Type B pancreatic cell (in vitro differentiated cells): ENCODE data around the gene DENND6B. TPM values are rescaled to one million over a fixed set of nuclear protein-coding genes. Genes with fewer than 3 reads are reported as not detected.

Experiments
- DNase-seq: peaks from one replicate; pipeline ENCODE4 v3.0.0; 2021; ENCODE audit warnings: mixed read lengths; ENCODE audit not compliant: unreplicated experiment; ENCODE audit errors: extremely low spot score
- H3K27ac Mint-ChIP-seq: 2 replicates; pipeline ENCODE4 v1.8.0; 2021; ENCODE audit warnings: mild to moderate bottlenecking, mixed read lengths
- H3K27me3 Mint-ChIP-seq: 2 replicates; pipeline ENCODE4 v1.8.0; 2021; ENCODE audit warnings: mixed read lengths
- H3K36me3 Mint-ChIP-seq: 2 replicates; pipeline ENCODE4 v1.8.0; 2021; ENCODE audit warnings: mixed read lengths
- H3K4me1 Mint-ChIP-seq: one replicate; pipeline ENCODE4 v1.8.0; 2021; ENCODE audit warnings: mixed read lengths; ENCODE audit not compliant: unreplicated experiment
- H3K4me3 Mint-ChIP-seq: 2 replicates; pipeline ENCODE4 v1.8.0; 2021; ENCODE audit warnings: mild to moderate bottlenecking, mixed read lengths
- H3K9me3 Mint-ChIP-seq: 2 replicates; pipeline ENCODE4 v1.8.0; 2021; ENCODE audit warnings: mixed read lengths
- total RNA-seq: library from RNA; stranded (reverse); gene quantifications from 2 replicates; pipeline ENCODE4 v1.2.1, GENCODE V29; 2021; ENCODE audit warnings: low replicate concordance
- TF ChIP-seq, protein P1 (sequence below): fragments of 200-600 bp; sonication (generic); conservative IDR thresholded peaks from 2 replicates; pipeline ENCODE4 v1.5.0; 2021; ENCODE audit warnings: antibody characterized with exemption, mild to moderate bottlenecking

DENND6B gene
- total RNA-seq, 1 donor from 2014 or later: 25.6 TPM

DNA sequence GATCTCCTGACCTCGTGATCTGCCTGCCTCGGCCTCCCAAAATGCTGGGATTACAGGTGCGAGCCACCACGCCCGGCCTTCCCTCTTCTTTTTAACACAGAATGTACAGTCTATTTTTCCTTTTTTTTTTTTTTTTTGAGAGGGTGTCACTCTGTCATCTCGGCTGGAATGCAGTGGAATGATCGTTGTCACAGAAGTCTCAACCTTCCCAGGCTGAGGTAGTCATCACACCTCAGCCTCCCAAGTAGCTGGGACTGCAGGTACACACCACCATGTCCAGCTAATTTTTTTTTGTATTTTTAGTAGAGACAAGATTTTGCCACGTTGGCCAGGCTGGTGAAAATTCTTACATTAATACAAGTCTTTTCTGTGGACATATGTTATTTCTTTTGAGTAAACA is 29.4 kb upstream of the DENND6B start:
- H3K36me3 Mint-ChIP-seq: peaks cover 26% of the 10 kb centered on the region
- no peak overlapping the region for H3K4me3 Mint-ChIP-seq
- no peaks in the 10 kb centered on the region for H3K4me1 Mint-ChIP-seq
- TF ChIP-seq, protein P1, sequence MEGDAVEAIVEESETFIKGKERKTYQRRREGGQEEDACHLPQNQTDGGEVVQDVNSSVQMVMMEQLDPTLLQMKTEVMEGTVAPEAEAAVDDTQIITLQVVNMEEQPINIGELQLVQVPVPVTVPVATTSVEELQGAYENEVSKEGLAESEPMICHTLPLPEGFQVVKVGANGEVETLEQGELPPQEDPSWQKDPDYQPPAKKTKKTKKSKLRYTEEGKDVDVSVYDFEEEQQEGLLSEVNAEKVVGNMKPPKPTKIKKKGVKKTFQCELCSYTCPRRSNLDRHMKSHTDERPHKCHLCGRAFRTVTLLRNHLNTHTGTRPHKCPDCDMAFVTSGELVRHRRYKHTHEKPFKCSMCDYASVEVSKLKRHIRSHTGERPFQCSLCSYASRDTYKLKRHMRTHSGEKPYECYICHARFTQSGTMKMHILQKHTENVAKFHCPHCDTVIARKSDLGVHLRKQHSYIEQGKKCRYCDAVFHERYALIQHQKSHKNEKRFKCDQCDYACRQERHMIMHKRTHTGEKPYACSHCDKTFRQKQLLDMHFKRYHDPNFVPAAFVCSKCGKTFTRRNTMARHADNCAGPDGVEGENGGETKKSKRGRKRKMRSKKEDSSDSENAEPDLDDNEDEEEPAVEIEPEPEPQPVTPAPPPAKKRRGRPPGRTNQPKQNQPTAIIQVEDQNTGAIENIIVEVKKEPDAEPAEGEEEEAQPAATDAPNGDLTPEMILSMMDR: no peak
- DNase-seq: no peak
- H3K27me3 Mint-ChIP-seq: no peaks in the 10 kb centered on the region
- H3K9me3 Mint-ChIP-seq: no peaks in the 10 kb centered on the region
- H3K27ac Mint-ChIP-seq: no peak overlapping the region

DNA sequence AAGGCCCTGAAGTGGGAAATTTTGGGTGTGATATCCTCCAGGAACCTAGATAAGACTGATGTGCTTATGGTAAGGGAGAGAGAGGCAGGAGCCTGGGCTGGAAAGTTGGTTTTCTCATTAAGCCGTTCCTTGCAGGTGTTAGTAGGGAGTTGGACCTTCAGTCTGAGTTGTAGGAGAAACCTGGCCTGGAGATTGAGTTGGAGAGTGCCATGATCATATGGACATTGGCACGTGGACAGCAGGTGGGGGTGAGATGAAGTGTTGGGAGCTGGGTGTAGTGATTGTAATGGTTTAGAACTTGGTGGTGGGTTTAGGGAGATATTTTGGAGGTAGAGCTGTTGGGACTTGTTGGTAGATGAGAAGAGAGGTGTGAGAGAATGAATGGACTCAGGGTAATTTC is 21.2 kb upstream of the DENND6B start:
- no peak for DNase-seq
- no peaks in the 10 kb centered on the region for H3K9me3 Mint-ChIP-seq
- H3K4me1 Mint-ChIP-seq: no peaks in the 10 kb centered on the region
- H3K36me3 Mint-ChIP-seq: peaks cover 2% of the 10 kb centered on the region
- H3K27me3 Mint-ChIP-seq: no peaks in the 10 kb centered on the region
- no peak overlapping the region for H3K27ac Mint-ChIP-seq
- TF ChIP-seq, protein P1: no peak
- no peak overlapping the region for H3K4me3 Mint-ChIP-seq

DNA sequence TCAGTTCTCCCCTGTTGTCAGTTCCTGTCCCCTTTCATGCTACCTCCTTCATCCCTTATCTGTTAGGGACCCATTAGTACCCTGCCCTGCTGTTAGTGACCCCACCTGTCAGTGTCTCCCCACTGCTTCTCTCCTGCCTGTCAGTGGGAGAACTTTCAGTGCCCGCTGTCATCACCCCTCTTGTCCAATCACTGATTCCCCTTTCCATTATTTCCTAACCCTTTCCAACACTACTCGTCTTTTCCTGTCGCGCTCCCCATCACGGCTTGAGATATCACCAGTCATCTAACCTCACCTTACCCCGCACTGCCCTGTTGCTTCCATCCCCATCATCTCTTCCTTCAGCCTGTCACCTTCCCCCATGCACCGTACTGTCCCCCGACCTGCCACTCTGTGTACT is 20.3 kb upstream of the DENND6B start:
- H3K27me3 Mint-ChIP-seq: no peaks in the 10 kb centered on the region
- no peaks in the 10 kb centered on the region for H3K36me3 Mint-ChIP-seq
- TF ChIP-seq, protein P1: no peak

DNA sequence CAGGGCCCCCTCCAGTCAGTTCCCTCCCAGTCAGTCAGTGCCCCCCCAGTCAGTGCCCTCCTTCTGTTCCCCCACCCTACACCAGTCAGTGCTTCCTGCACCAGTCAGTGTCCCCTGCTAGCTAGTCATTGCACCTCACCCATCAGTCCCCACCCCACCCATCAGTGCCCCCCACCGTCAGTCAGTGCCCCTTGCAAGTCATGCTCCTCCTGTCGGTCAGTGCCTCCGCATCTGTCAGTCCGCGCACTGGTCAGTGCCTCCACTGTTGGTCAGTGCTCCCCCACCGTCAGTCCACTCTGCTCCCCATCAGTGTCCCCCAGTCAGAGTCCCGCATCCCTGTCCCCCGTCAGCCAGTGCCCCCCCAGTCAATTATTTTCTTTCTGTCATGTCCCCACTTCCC is 19.7 kb upstream of the DENND6B start:
- Mint-ChIP-seq H3K36me3 (no peaks in the 10 kb centered on the region), H3K27me3 (no peaks in the 10 kb centered on the region), H3K9me3 (no peaks in the 10 kb centered on the region), H3K27ac (no peak overlapping the region), H3K4me3 (no peak overlapping the region), H3K4me1 (peaks cover 5% of the 10 kb centered on the region)
- TF ChIP-seq, protein P1: no peak
- DNase-seq: no peak

More for the DNA sequence above, 20.3 kb upstream of the DENND6B start:
- Mint-ChIP-seq H3K9me3 (no peaks in the 10 kb centered on the region), H3K4me3 (no peak overlapping the region), H3K4me1 (peaks cover 4% of the 10 kb centered on the region), H3K27ac (no peak overlapping the region)
- no peak for DNase-seq

DNA sequence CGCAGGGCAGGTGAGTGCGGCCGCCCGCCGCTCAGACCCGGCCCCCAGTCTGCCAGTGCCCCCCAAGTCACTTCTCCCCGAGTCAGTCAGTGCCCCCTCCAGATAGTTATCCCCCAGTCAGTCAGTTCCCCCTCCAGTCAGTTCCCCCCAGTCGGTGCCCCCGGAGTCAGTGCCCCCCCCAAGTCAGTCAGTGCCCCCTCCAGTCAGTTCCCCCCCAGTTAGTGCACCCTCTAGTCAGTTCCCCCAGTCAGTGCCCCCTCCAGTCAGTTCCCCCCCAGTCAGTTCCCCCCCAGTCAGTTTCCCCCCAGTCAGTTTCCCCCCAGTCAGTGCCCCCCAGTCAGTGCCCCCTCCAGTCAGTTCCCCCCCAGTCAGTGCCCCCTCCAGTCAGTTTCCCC is 16.7 kb upstream of the DENND6B start:
- H3K4me1 Mint-ChIP-seq: peaks cover 5% of the 10 kb centered on the region
- no peaks in the 10 kb centered on the region for H3K9me3 Mint-ChIP-seq
- H3K27me3 Mint-ChIP-seq: no peaks in the 10 kb centered on the region
- H3K4me3 Mint-ChIP-seq: no peak overlapping the region
- H3K36me3 Mint-ChIP-seq: no peaks in the 10 kb centered on the region
- TF ChIP-seq, protein P1: no peak
- H3K27ac Mint-ChIP-seq: no peak overlapping the region
- DNase-seq: no peak
